22Rv1 (cell line): Measurements from ENCODE around the gene COPB1.

Experiments
- CTCF ChIP-seq: fragments of 450-650 bp; IDR thresholded peaks from 2 replicates; pipeline ENCODE4 v1.5.1; 2017; ENCODE audit warnings: mild to moderate bottlenecking
- ZFX ChIP-seq: fragments of 450-650 bp; IDR thresholded peaks from 2 replicates; pipeline ENCODE4 v1.6.1; 2017; ENCODE audit warnings: antibody characterized with exemption, borderline replicate concordance

GRCh38 chr11:14413307-14414069 is 86.1 kb downstream of the COPB1 start:
- TF ChIP-seq CTCF (peak; percentile 8; the same call in 1 of the 2 replicates), ZFX (no peak)
